AG09309 (cell line): Measurements from ENCODE around the gene CLK2.
A peak's percentile ranks its signal among the peaks of the same experiment; 100 is the strongest.

Experiments used
- DNase-seq: peaks from one replicate; pipeline ENCODE4 v3.0.0-alpha.2; 2010; ENCODE audit warnings: low read depth
- H3K4me3 ChIP-seq: 2 replicates; pipeline ENCODE4 v1.5.1; 2011; ENCODE audit warnings: mild to moderate bottlenecking, low read depth, low read length, moderate library complexity; ENCODE audit not compliant: control insufficient read depth
- TF ChIP-seq, protein P1 (sequence below): IDR thresholded peaks from 2 replicates; pipeline ENCODE4 v1.5.1; 2011; ENCODE audit warnings: mild to moderate bottlenecking, low read depth, low read length, inconsistent platforms; ENCODE audit not compliant: insufficient read depth, control insufficient read depth; ENCODE audit errors: missing control alignments

Gene CLK2

DNA sequence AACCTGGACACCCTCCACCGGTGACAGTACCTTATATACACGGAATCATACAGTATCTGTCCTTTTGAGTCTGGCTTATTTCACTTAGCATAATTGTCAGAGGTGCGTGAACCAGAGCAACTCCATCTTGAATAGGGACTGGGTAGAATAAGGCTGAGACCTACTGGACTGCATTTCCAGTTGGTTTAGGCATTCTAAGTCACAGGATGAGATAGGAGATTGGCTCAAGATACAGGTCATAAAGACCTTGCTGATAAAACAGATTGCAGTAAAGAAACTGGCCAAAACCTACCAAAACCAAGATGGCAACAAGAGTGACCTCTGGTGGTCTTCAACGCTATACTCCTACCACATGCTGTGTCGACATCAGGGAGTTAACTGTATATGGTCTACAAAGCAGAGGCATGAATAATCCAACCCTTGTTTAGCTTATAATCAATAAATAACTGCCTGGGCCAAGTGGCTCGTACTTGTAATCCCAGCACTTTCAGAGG lies 34.0 kb upstream of the CLK2 start:
- no peak for DNase-seq
- TF ChIP-seq, protein P1, sequence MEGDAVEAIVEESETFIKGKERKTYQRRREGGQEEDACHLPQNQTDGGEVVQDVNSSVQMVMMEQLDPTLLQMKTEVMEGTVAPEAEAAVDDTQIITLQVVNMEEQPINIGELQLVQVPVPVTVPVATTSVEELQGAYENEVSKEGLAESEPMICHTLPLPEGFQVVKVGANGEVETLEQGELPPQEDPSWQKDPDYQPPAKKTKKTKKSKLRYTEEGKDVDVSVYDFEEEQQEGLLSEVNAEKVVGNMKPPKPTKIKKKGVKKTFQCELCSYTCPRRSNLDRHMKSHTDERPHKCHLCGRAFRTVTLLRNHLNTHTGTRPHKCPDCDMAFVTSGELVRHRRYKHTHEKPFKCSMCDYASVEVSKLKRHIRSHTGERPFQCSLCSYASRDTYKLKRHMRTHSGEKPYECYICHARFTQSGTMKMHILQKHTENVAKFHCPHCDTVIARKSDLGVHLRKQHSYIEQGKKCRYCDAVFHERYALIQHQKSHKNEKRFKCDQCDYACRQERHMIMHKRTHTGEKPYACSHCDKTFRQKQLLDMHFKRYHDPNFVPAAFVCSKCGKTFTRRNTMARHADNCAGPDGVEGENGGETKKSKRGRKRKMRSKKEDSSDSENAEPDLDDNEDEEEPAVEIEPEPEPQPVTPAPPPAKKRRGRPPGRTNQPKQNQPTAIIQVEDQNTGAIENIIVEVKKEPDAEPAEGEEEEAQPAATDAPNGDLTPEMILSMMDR = peak; percentile 37
- no peak overlapping the region for H3K4me3 ChIP-seq

DNA sequence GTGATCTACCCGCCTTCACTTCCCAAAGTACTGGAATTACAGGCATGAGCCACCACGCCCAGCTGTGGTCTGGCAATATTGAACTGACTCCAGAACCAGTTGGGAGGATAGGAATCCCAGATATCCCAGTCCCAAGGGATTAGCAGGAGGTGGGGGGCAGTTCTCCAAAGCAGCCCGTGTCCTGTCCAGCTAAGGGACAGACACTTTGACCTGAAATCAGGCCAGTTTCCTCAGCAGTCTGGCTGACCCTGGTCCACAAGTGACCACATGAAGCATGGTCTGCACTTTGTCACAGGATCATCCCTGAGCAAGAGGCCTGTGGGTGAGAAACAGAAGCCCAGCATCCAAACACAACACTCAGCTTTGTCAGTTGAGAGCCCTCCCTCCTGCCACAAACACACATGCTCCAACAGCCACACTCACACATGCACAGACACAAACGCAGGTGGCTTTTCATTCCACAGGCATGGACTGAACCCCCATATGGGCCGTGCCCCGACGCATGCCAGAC lies 32.6 kb upstream of the CLK2 start:
- H3K4me3 ChIP-seq = no peak overlapping the region
- TF ChIP-seq, protein P1 = no peak
- peak; percentile 31 for DNase-seq

GRCh38 chr1:155304558-155305063 lies 31.3 kb upstream of the CLK2 start:
- no peak overlapping the region for H3K4me3 ChIP-seq
- DNase-seq = no peak
- TF ChIP-seq, protein P1 = no peak

- no peak within 1 kb of the TSS for H3K4me3 ChIP-seq
- no peak for DNase-seq
- TF ChIP-seq, protein P1 = no peak
These were observed 28.1 kb upstream of the CLK2 start, which contains the start of gene PKLR for GRCh38 chr1:155301342-155301841. Gene PKLR, minus strand, starts transcription at chr1:155301438. Its CDS starts 43 bp downstream, at chr1:155301395.

GRCh38 chr1:155300553-155301329 lies 27.4 kb upstream of the CLK2 start:
- DNase-seq = no peak
- H3K4me3 ChIP-seq = no peak overlapping the region
- TF ChIP-seq, protein P1 = no peak

- no peak for DNase-seq
- H3K4me3 ChIP-seq = no peak overlapping the region
- TF ChIP-seq, protein P1 = no peak
These were observed 26.7 kb upstream of the CLK2 start for GRCh38 chr1:155300024-155300423.
